IMR-90 (cell line): ENCODE measurements around the gene SPAG4. TPM values are rescaled to one million over a fixed set of nuclear protein-coding genes. Genes with fewer than 3 reads are reported as not detected.

ENCODE experiments used
- ATAC-seq: fragments of 200-7000 bp; cut with Tn5 transposase; 2 replicates; pipeline ENCODE4 v1.9.1; 2020; ENCODE audit warnings: low read depth, mild to moderate bottlenecking, moderate library complexity
- BruUV-seq: library from RNA; stranded (reverse); fragments of 400-500 nt; replicated peaks from 2 replicates; lab custom pipeline; 2021; lab: Mats Ljungman, UMichigan
- CTCF ChIA-PET: fragments of 300-600 bp; formaldehyde crosslinking; extraction: SDS; loops from one replicate; lab custom pipeline; 2021; ENCODE audit warnings: antibody characterized with exemption; lab: Yijun Ruan, JAX
- POLR2A ChIA-PET: fragments of 300-600 bp; sonication (Branson Sonifier 250); formaldehyde crosslinking; loops from one replicate; lab custom pipeline; 2022; ENCODE audit warnings: antibody characterized with exemption; ENCODE audit not compliant: unreplicated experiment; lab: Charles Lee
- DNase-seq: peaks from one replicate; pipeline ENCODE4 v3.0.0; 2013
- H2AFZ ChIP-seq: replicated peaks from 2 replicates; pipeline ENCODE3; 2013; ENCODE audit warnings: low read length, mild to moderate bottlenecking; ENCODE audit not compliant: poor library complexity
- H2AK5ac ChIP-seq: 2 replicates; pipeline ENCODE4 v1.6.1; 2013; ENCODE audit warnings: low read depth, low read length, inconsistent platforms
- H2AK9ac ChIP-seq: replicated peaks from 2 replicates; pipeline ENCODE3; 2013; ENCODE audit warnings: mild to moderate bottlenecking, low read depth, low read length, moderate library complexity; ENCODE audit not compliant: poor library complexity
- H2BK120ac ChIP-seq: 2 replicates; pipeline ENCODE4 v1.6.1; 2013; ENCODE audit warnings: low read depth, low read length, inconsistent platforms
- H2BK15ac ChIP-seq: 3 replicates; pipeline ENCODE4 v1.6.1; 2013; ENCODE audit warnings: low read depth, low read length, inconsistent platforms
- H2BK20ac ChIP-seq: 2 replicates; pipeline ENCODE4 v1.6.1; 2013; ENCODE audit warnings: low read depth, mild to moderate bottlenecking, inconsistent platforms, low read length, moderate library complexity
- H2BK5ac ChIP-seq: 2 replicates; pipeline ENCODE4 v1.6.1; 2013; ENCODE audit warnings: mild to moderate bottlenecking, low read depth, low read length, inconsistent platforms; ENCODE audit not compliant: poor library complexity, severe bottlenecking
- H3K14ac ChIP-seq: replicated peaks from 2 replicates; pipeline ENCODE4 v1.6.1; 2013; ENCODE audit warnings: low read depth, low read length, inconsistent platforms
- H3K18ac ChIP-seq: 2 replicates; pipeline ENCODE4 v1.6.1; 2013; ENCODE audit warnings: low read depth, low read length, control low read depth
- H3K23ac ChIP-seq: 2 replicates; pipeline ENCODE4 v1.6.1; 2013; ENCODE audit warnings: low read depth, low read length, inconsistent platforms
- H3K27ac ChIP-seq: 2 replicates; pipeline ENCODE4 v1.5.1; 2013; ENCODE audit warnings: mild to moderate bottlenecking, control low read depth, low read length; ENCODE audit not compliant: insufficient read depth
- H3K27me3 ChIP-seq: 2 replicates; pipeline ENCODE4 v1.6.1; 2013; ENCODE audit warnings: low read length; ENCODE audit not compliant: control insufficient read depth, insufficient read depth
- H3K36me3 ChIP-seq: 2 replicates; pipeline ENCODE4 v1.6.1; 2013; ENCODE audit warnings: low read length, mixed read lengths; ENCODE audit not compliant: control insufficient read depth, insufficient read depth
- H3K4ac ChIP-seq: 2 replicates; pipeline ENCODE4 v1.6.1; 2013; ENCODE audit warnings: low read depth, low read length, inconsistent platforms
- H3K4me1 ChIP-seq: 2 replicates; pipeline ENCODE4 v1.6.1; 2013; ENCODE audit warnings: low read length, mixed read lengths; ENCODE audit not compliant: control insufficient read depth, insufficient read depth
- H3K4me2 ChIP-seq: 2 replicates; pipeline ENCODE4 v1.6.1; 2013; ENCODE audit warnings: low read depth, mild to moderate bottlenecking, control low read depth, low read length, moderate library complexity
- H3K4me3 ChIP-seq: 2 replicates; pipeline ENCODE4 v1.5.1; 2013; ENCODE audit warnings: low read depth, mild to moderate bottlenecking, control low read depth, low read length, moderate library complexity; ENCODE audit not compliant: insufficient read depth
- H3K56ac ChIP-seq: 2 replicates; pipeline ENCODE4 v1.6.1; 2013; ENCODE audit warnings: low read length, inconsistent platforms; ENCODE audit not compliant: insufficient read depth; ENCODE audit errors: extremely low read depth
- H3K79me1 ChIP-seq, 2 experiments: 2 replicates each; pipeline ENCODE4 v1.6.1; 2013; ENCODE audit warnings: low read length in 2 of 2, inconsistent platforms in 1 of 2, low read depth in 1 of 2
- H3K9ac ChIP-seq: 2 replicates; pipeline ENCODE4 v1.6.1; 2013; ENCODE audit warnings: low read depth, low read length, control low read depth
- H3K9me1 ChIP-seq: 2 replicates; pipeline ENCODE4 v1.6.1; 2013; ENCODE audit warnings: low read length, inconsistent platforms; ENCODE audit not compliant: insufficient read depth
- H3K9me3 ChIP-seq: 2 replicates; pipeline ENCODE4 v1.6.1; 2013; ENCODE audit warnings: low read length; ENCODE audit not compliant: control insufficient read depth, insufficient read depth
- H4K20me1 ChIP-seq: 2 replicates; pipeline ENCODE4 v1.6.1; 2013; ENCODE audit warnings: low read length, inconsistent platforms; ENCODE audit not compliant: insufficient read depth
- H4K5ac ChIP-seq: 2 replicates; pipeline ENCODE4 v1.6.1; 2013; ENCODE audit warnings: mild to moderate bottlenecking, low read depth, low read length, control low read depth
- H4K8ac ChIP-seq, 2 experiments: 2 replicates each; pipeline ENCODE4 v1.6.1; 2013; ENCODE audit warnings: low read depth in 2 of 2, low read length in 2 of 2, control low read depth in 1 of 2, inconsistent platforms in 1 of 2
- H4K91ac ChIP-seq: 2 replicates; pipeline ENCODE4 v1.6.1; 2013; ENCODE audit warnings: low read depth, low read length, inconsistent platforms; ENCODE audit not compliant: insufficient read depth
- CTCF ChIP-seq: conservative IDR thresholded peaks from 2 replicates; pipeline ENCODE4 v1.5.1; 2012; ENCODE audit warnings: mild to moderate bottlenecking, low read depth, low read length, improper control_type of control experiment
- POLR2A ChIP-seq: IDR thresholded peaks from 2 replicates; pipeline ENCODE4 v1.6.1; 2012; ENCODE audit warnings: mild to moderate bottlenecking, low read depth, low read length
- USF2 ChIP-seq: fragments of 150-350 bp; IDR thresholded peaks from 2 replicates; pipeline ENCODE4 v1.6.1; 2017; ENCODE audit warnings: mild to moderate bottlenecking, antibody characterized with exemption, low read length, low read depth
- WGBS, 2 experiments: methylation state at CpG; one replicate each; pipeline versions ENCODE4 v1.1.5 to v1.1.7; 2013; ENCODE audit warnings: missing lambda C conversion rate in 2 of 2; ENCODE audit not compliant: insufficient read length in 1 of 2; ENCODE audit errors: extremely low coverage in 2 of 2; 5-methylcytosine and 5-hydroxymethylcytosine counted together
- dilution Hi-C: fragments of 300-500 bp; cut with HindIII; formaldehyde crosslinking; loops from one replicate; pipeline ENCODE4 v1.14.3; 2018; ENCODE audit warnings: low sequenced_read_pairs; ENCODE audit not compliant: unreplicated experiment
- in situ Hi-C: fragments of 300-500 bp; cut with MboI; formaldehyde crosslinking; loops from 3 replicates; pipeline ENCODE4 v1.14.3; 2019; ENCODE audit warnings: low sequenced_read_pairs, inconsistent platforms, mixed read lengths
- intact Hi-C: fragments of 100-400 bp; cut with micrococcal nuclease; formaldehyde crosslinking; loops from 2 replicates; pipeline ENCODE4 v1.10.0; 2022
- polyA plus RNA-seq, 3 experiments: library from polyadenylated mRNA; depleted of rRNA; stranded (reverse); fragments of >200 nt; gene quantifications; 2 replicates each; pipeline ENCODE4 v1.2.3, GENCODE V29; 2012; ENCODE audit warnings: low replicate concordance in 1 of 3
- total RNA-seq: library from RNA; depleted of rRNA; stranded (reverse); fragments of >200 nt; gene quantifications from 2 replicates; pipeline ENCODE4 v1.2.3, GENCODE V29; 2012

SPAG4 gene
- total and polyA plus RNA-seq, 2 of the 4 experiments (the other 2 are of a cell fraction) = 1.8 to 5.5 TPM

- Histone ChIP-seq H3K27me3 (peaks cover 2% of the 10 kb centered on the region; the same call in 1 of the 2 replicates), H3K18ac (no peak overlapping the region), H4K5ac (no peak overlapping the region), H2BK5ac (no peak overlapping the region), H2BK20ac (no peak overlapping the region), H3K9me3 (no peaks in the 10 kb centered on the region), H3K4ac (no peak overlapping the region), H4K20me1 (no peaks in the 10 kb centered on the region), H3K23ac (no peak overlapping the region), H2AK9ac (no peak overlapping the region), H4K8ac (no peak overlapping the region), H3K4me2 (no peak overlapping the region), H3K27ac (no peak overlapping the region), H3K79me1 (no peaks in the 10 kb centered on the region), H3K4me1 (no peaks in the 10 kb centered on the region), H3K4me3 (no peak overlapping the region), H3K36me3 (no peaks in the 10 kb centered on the region; the same call in 1 of the 2 replicates), H2AFZ (no peak overlapping the region), H3K56ac (no peak overlapping the region), H2BK120ac (no peak overlapping the region), H3K14ac (no peak overlapping the region), H2AK5ac (no peak overlapping the region), H3K9me1 (no peaks in the 10 kb centered on the region), H2BK15ac (no peak overlapping the region), H3K9ac (no peak overlapping the region), H4K91ac (no peak overlapping the region)
- dilution Hi-C loops = no loop called here
- DNase-seq (no peak), ATAC-seq (no peak)
- ChIA-PET POLR2A (no interaction called here), CTCF (no interaction called here)
- 89% methylated on average over 4 of the region's 7 CpGs; no CpG with 5 or more reads in 1 of the 2 experiments for WGBS, 2 experiments
- no peak for TF ChIP-seq POLR2A
- no peak for TF ChIP-seq CTCF
- no peak for TF ChIP-seq USF2
- no TSS peak for BruUV-seq
- intact Hi-C loops = no loop called here
- in situ Hi-C loops = no loop called here
Measured at GRCh38 chr20:35582131-35582530, 33.5 kb upstream of the SPAG4 start.
